H1 (cell line): ENCODE results near the gene USH2A.

ENCODE experiments used
- CREB1 ChIP-seq: IDR thresholded peaks from 2 replicates; pipeline ENCODE4 v1.6.1; 2012; ENCODE audit warnings: inconsistent platforms
- EP300 ChIP-seq, 2 experiments: IDR thresholded peaks; 1 replicate in 1 of 2; 2 replicates in 1 of 2; pipeline ENCODE4 v1.6.1; 2011 to 2012; ENCODE audit warnings: low read depth in 2 of 2, low read length in 2 of 2, mild to moderate bottlenecking in 2 of 2, borderline replicate concordance in 1 of 2, inconsistent platforms in 1 of 2, moderate library complexity in 1 of 2
- EZH2 ChIP-seq: fragments of 200-600 bp; sonication (generic); IDR thresholded peaks from 2 replicates; pipeline ENCODE4 v1.7.1; 2012; ENCODE audit warnings: low read depth, mild to moderate bottlenecking, moderate library complexity, low read length, inconsistent platforms; ENCODE audit not compliant: severe bottlenecking
- POLR2AphosphoS5 ChIP-seq: IDR thresholded peaks from 2 replicates; pipeline ENCODE4 v1.6.1; 2011; ENCODE audit warnings: low read depth, low read length
- TF ChIP-seq, protein P1 (sequence below), 3 experiments: IDR thresholded peaks; 1 replicate in 2 of 3; 2 replicates in 1 of 3; pipeline versions ENCODE4 v1.5.1 to v1.6.1; 2011; ENCODE audit warnings: low read length in 3 of 3, mild to moderate bottlenecking in 3 of 3, inconsistent platforms in 2 of 3, low read depth in 1 of 3, moderate library complexity in 1 of 3; ENCODE audit not compliant: insufficient read depth in 1 of 3; ENCODE audit errors: control extremely low read depth in 1 of 3

DNA sequence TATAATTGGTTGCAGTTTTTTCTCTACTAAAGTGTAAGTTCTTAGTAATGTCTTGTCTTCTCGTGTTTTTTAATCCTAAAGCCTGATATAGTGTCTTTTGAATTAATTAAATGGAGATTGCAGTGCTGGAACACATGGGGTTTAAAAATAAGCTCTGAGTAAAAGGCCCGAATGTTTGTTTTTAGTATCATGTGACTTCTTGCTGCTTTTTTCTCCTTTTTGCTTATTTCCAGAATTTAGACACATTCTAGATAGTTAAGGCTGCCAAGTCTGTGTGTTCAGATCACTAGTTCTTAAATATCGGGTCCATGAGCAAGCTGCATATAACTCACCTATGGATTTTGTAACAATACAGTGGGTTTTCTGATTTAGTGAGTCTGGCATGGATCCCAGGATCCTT lies 828.6 kb downstream of the USH2A start:
- TF ChIP-seq, protein P1, sequence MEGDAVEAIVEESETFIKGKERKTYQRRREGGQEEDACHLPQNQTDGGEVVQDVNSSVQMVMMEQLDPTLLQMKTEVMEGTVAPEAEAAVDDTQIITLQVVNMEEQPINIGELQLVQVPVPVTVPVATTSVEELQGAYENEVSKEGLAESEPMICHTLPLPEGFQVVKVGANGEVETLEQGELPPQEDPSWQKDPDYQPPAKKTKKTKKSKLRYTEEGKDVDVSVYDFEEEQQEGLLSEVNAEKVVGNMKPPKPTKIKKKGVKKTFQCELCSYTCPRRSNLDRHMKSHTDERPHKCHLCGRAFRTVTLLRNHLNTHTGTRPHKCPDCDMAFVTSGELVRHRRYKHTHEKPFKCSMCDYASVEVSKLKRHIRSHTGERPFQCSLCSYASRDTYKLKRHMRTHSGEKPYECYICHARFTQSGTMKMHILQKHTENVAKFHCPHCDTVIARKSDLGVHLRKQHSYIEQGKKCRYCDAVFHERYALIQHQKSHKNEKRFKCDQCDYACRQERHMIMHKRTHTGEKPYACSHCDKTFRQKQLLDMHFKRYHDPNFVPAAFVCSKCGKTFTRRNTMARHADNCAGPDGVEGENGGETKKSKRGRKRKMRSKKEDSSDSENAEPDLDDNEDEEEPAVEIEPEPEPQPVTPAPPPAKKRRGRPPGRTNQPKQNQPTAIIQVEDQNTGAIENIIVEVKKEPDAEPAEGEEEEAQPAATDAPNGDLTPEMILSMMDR (IDR thresholded peaks at IDR 0.05; ENCODE audit: control extremely low read depth in 1 of 3, insufficient read depth in 1 of 3, low read depth in 1 of 3, low read length in 3 of 3), result no peak
- TF ChIP-seq EP300 (IDR thresholded peaks at IDR 0.05; ENCODE audit: borderline replicate concordance in 1 of 2, low read depth in 2 of 2, low read length in 2 of 2), result no peak
- no peak for TF ChIP-seq CREB1
- TF ChIP-seq EZH2, result no peak
- no peak for TF ChIP-seq POLR2AphosphoS5
